NCI-H2107 treated with DMSO at 0.1 percent for 48 hours (cell line): ENCODE results near the gene C10orf90.
"Not testable (repeated sequence)": the region's sequence is repeated elsewhere in the genome, so short reads cannot be mapped to it uniquely, and the experiment has no call there.

Experiments used
- DNase-seq: peaks from one replicate; lab custom pipeline; 2025; ENCODE audit not compliant: unreplicated experiment; lab: John Stamatoyannopoulos, UW

The C10orf90 gene

DNA sequence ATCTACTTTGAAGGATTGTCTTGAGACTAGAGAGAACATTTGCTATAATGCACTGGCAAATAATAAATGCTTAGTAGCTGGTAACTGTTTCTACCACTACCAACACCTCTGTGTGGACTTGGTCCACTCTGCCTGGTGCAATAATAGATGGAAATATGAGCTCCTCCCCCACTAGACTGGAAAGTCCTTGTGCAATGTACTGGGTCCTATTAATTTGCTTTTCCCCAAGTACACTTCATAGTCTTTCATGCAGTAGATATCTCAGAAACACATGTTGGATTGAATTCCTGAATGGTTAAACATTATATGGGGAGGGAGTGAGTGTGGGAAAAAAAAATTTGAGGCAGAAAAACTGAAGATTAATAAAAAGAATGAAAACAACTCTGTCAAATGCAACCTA, 119.3 kb downstream of the C10orf90 start:
- DNase-seq: no peak

DNA sequence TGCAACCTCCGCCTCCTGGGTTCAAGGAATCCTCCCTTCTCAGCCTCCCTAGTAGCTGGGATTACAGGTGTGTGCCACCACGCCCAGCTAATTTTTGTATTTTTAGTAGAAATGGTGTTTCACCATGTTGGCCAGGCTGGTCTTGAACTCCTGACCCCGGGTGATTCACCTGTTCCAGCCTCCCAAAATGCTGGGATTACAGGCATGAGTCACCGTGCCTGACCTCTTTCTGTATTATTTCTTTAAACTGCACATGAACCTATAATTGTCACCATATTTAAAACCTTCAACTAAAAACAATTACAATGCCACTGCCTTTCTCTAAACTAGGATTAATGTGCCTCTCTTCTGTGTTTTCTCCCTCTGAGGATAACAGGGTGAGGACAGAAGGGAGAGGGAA, 119.9 kb downstream of the C10orf90 start:
- DNase-seq: not testable (repeated sequence)

DNA sequence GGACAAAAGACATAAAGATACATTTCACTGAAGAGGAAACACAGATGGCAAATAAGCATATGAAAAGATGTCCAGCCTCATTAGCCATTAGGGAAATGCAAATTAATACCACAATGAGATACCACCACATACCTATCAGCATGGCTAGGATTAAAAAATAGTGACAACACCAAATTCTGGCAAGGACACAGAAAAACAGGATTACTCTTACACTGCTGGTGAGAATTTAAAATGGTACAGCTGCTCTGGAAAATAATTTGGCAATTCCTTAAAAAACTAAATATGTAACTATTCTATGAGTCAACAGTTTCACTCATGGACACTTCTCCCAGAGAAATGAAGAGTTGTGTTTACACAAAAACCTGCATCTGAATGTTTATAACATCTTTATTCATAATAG, 121.1 kb downstream of the C10orf90 start:
- DNase-seq: no peak

DNA sequence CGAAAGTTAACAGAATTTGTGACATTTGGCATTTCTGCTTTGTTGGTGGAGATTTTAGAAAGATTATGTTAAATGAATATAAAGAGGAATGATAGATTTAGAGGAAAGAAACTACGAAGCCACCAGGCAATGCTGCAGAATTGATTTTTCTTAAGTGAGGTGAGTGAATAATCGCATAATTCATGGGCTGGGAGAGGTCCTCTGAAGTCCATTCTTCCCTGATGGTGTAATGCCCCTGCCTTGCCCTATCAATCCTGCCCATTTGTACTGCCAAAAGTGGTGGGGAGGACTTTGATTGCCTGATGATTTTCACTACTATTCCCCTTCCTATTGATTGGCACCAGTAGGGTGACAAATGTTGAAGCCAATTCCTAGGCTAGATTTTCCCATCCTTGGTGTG, 125.9 kb downstream of the C10orf90 start:
- DNase-seq: no peak

DNA sequence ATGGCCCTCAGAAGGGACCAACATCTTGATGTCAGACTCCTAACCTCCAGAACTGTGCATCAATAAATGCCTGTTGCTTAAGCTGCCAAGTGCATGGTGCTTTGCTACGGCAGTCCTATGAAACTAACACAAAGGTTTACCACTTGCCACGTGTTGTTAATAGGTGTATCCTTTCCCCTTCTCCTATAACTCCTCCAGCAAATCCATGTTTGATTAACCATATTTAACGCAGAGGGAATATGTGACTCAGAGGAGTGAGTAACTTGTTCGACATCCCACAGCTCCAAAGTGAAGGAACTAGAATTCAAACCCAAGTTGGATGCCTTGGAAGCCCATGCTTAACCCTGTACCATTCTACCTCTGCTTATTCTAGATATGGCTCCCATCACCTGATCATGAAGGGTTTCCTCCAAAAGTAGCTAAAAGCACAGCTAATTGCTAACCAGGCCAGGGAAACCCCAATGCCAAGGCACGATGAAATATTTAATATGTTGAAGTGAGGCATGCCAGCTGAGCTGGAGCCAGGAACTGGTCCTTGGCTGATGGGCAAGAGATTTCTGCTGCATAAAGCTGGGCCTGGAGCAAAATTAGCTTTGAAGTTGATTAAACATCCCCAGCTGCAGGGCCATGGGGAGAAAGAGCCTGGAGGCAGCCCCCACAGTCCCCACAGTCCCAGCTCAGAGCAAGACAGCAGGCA, 131.9 kb downstream of the C10orf90 start:
- DNase-seq: no peak

DNA sequence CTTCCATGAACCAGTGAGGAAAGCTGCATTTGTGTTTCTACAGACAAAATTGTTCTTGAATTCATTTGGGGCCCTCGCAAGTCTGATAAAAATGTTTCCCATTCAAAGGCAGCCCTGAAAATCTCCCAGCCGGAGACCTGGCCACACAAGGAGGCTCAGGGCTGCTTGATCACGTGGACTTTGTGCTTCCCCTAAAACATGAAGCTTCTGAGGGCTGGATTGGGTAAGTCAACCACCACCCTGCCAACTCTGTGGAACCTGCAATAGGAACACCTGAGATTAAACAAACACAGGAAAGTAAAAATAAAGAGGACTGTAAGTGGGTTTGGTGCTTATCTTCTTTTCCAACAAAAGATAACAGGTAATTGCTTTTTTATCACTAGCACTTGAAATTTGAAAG, 133.8 kb downstream of the C10orf90 start:
- no peak for DNase-seq

DNA sequence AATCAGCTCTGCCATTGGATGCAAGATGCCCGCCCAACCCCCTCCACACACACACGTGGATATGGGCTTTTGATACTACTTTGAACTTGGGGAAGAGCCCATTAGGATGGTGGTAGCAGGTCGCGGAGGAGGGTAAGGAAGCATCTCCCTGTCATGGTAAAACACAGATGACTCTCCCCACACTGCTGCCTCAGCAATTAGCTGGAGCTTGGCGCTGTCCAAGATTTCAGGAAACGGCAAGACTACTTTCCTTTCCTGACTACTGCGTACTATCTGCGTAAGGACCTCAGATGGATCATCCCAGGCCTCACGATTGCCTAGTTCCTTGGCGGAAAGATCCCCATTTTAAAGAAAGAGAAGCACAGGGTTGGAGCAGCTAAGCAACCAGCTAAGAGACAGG, 134.3 kb downstream of the C10orf90 start:
- no peak for DNase-seq

DNA sequence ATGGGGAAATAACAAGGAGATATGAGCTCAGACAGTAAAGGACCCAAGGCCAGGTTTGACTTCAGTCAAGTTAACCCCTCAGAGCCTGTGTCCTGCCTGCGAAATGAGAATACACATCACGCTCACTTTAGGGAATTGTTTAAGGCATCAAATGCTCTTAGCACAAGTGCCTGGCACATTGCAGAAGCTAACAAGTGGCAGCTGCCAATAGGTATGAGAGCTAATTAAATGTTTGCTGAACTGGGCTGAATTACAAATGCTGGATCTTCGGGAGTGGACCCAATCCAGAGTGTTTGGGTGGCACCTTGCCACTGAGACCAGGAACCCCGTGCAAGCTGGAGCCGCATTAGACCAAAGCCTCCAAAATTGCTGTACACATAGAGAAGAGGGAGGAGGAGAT, 136.8 kb downstream of the C10orf90 start:
- DNase-seq: no peak

DNA sequence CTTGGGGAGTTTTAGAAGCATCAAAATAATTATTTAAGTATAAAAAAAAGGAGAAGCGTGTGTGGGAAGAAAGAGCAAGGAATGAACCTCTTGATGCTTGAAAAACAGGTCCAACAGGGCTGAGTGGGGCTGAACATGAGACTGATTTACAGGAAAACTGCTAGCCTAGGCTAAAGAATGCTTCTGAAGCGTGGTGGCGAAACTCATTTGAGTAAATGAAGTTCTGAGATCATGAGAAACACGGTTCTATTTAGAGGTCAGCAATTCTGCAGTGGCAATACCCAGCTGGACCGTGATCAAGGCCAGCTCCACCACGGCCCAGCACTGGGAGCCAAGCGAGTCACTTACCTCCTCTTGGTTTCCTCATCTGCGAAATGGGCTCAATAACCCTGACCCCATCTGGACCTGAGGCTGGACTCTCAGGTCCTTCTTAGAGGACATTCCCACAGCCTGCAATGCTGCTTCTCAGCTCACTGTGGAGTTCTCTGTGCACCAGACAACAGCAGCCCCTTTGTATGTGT, 142.1 kb downstream of the C10orf90 start:
- DNase-seq: no peak

DNA sequence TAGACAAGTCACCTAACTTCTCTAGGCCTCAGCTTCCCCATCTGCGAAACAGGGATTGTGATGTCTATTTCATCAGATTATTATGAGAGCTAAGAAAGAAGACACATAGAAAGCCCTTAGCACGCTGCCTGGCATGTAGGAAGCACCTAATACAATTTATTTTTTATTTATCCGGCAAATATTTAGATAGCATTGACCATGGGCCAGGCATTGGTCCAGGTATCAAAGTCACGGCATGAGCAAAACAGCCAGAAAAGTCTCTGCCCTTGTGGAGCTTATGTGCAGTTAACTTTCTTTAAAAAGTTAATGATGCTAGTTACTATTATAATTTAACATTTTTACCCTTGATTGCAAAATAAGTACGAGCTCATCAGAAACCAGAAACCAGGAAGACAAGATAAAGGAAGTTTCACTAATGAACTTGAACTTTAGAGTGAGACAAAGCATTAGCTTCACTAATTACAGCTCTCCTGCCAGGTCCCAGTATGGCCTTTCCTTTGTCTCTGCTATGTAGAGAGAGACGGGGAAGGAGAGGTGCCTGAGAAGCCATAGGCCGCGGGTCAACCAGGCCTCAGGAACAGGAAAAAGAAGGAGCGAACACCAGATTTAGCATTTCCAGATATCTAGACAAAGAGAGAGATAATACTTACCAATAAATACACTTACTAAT, 142.7 kb downstream of the C10orf90 start:
- DNase-seq: no peak

DNA sequence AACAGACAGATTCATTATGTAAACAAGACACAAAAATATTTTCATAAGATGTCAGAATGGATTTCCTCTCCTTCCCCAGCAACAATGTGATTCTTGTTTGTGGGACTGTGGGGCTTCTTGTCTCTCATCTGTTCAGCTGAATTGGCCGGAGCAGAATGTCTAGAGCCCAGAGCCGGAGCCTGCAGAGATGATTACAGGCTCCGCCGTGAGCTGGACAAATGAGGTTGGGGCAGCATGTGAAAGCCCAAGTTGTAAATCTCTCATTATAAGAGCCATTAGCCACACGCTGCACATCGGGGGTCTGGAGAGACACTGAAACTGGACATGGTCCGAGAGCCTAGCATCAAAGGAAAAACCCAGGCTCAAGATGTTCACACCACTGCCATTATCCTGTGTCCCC, 145.2 kb downstream of the C10orf90 start:
- no peak for DNase-seq

DNA sequence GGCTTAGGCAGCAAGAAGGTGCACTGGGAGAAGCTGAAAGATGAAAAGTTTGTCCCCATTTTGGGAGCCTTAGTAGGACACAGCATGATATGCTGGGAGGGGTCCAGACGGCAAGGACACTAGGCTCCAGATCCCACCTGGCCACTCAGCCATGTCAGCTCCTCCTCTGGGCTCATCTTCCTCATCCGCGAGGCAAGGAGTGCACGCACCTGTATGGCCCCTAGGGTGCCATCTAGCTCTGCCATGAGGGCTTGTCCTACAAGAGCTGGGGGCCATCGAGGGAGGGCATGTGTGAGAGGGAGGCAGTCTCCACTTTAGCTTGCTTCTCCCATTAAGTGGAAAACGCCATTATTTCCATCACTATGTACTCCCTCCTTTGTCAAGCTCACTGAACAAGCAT, 146.0 kb downstream of the C10orf90 start:
- no peak for DNase-seq

DNA sequence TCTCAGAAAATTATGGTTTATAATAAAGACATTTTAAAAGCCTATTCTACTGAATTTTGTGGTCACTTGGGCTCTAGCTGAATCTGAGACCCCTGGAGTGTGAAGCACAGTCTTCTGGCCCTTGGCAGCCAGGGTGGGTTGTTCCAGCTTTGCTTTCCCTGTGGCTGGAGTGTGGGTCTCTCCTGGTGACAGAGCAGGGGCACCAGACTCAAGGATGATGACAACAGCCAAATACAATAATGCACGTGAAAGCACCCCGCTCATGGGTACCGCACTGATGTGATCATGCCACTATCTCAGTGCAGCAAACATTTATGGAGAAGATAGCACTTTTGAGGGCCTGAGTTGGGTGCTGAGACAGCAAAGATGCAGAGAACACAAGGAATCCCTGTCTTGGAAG, 147.4 kb downstream of the C10orf90 start:
- no peak for DNase-seq

DNA sequence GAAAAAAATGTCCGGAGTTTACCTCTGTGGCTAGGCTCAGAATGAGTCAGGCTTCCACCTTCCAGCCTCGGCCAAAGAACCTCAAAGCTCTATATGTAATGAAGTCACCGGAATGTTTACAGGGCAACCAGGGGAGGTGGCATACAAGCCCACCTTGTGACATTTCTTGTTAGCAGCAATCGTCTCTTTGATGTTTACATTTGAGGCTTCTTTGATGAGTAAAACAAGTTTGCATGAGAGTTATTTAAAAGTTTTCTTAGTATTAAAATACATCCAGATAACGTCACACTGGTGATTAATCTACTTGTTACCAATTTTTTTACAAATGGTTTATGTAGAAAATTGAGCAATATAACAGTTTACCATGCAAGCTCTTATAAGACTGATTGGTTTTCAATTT, 149.1 kb downstream of the C10orf90 start:
- no peak for DNase-seq

DNA sequence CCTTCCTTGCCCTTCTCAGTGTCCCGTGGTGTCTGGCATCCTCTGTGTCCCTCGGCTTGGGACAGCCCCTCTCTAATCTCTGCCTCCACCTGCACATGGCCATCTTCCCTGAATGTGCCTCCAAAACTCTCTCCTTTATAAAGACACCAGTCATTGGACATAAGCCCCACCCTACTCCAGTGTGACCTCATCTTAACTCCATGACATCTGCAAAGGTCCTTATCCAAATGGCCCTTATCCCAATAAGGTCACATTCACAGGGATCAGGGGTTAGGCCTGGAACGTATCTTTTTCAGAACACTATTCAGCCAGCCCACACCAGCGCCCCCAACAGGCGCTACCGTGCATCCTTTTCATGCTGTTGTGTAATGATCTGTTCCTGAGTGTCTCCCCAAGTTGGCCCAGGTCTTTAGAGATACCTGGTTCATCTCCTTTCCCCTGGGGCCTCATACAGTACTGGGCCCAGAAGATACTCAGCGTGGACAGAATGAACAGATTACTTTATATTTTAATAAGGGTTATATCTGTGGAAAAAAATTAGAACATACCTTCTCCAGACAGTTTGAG, 149.7 kb downstream of the C10orf90 start:
- no peak for DNase-seq

DNA sequence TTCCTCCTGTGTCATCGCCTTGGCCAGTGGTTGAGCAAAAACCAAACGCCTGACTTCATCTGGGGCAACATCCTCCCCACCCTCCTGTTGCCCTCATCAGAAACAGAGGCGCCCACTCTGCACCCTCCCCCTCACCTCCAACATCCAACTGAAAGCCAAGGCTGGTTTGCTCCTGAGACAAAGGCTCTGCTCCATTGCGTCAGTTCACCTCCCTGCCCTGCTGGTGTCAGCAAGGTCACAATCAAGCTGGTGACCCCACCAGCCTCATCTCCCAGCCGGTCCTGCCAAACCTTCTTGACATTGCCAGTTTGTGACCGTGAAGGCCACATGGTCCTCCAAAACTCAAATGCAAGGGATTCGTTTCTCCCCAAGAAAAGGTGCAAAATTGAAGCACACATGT, 150.5 kb downstream of the C10orf90 start:
- DNase-seq: no peak

DNA sequence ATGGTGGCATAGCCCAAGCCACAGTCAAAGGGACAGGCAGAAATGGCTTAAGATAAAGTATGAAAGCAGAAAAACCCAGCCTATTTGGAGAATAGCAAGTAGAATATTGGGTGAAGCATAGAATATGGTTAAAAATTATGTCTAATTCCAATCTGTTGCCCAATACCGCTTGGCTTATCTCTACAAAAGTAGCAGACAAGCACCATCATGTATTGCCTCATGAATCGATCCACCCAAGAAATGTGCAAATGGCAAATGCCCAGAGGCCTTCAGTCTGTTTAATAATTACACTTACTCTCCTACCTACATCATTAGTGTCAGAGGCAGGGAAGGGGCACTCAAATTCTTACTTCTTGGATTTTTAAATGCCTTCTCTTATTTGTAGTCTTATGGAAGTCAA, 151.3 kb downstream of the C10orf90 start:
- DNase-seq: no peak

DNA sequence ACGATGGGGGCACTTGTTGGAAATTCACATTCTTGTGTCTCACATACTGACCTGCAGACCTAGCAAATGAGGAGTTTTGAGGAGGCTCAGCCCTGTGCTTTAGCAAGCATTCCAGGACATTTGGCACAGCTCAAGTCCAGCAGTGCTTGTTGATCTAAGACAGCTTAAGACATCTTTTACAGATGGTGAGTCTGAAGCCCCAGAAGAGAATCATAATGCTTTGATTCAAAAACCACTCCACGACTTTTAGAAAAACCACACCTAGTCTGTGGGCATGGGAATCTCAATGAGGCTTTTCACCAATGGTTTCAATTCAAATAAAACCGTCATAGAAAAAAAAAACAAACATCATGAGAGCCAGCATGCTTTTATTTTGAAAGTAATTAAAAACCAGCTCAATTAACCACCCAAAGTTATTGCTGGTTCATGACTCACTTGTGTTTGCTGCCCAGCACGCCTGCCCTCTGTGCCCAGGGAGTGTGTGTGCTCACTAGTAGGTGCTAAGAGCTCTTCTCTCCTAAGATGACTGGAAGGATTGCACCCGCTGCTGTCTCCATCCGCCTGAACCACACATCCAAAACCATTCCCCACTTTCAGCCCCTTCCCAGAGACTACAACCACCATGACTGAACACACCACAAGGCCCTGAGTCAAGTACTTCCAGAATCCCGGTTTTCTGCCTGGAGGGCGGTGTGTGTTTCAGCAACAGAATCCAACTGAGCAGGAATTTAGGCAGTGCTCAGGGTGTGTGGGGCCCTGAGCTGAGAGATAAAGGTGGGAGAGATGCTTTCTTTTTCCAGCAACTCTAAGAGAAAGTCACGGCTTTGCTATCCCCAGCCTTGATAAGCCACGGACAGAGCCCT, 152.0 kb downstream of the C10orf90 start:
- DNase-seq: no peak

DNA sequence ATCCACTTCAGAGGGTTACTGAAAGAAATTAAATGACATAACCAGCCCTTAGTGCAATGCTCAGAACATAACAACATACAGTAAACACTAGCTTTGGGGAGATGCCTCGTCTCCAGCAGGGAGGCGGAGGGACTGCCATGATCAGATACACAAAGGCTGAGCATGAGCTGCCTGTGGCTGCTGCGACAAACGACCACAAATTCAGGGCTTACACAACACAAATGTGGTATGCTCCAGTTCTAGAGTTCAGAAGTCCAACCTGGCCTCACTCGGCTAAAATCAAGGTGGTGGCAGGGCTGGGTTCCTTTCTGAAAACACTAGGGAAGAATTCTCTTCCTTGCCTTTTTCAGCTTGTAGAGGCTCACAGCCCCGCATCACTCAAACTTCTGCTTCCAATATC, 154.0 kb downstream of the C10orf90 start:
- no peak for DNase-seq

DNA sequence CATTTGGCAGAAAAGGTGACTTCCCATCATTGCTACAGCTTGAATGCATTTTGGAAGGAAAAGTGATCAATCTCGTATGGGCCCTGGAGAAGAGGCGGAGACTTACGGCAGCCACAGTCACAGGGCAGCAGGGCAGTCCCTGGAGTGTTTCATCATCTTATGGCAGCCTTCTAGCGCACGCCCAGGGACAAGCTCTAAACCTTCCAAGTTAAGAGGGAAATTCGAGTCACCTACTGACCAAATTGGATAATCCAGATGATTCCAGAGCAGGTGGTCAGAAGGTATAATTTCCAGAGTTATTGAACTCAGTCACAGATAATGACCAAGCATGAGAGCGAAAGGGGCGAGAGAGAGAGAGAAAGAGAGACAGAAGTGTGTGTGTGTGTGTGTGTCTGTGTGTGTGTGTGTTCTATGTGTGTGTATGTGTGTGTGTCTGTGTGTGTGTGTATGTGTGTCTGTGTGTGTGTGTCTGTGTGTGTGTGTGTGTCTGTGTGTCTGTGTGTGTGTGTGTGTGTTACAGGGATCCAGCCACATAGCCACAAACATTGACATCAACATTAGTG, 158.5 kb downstream of the C10orf90 start:
- DNase-seq: no peak

DNA sequence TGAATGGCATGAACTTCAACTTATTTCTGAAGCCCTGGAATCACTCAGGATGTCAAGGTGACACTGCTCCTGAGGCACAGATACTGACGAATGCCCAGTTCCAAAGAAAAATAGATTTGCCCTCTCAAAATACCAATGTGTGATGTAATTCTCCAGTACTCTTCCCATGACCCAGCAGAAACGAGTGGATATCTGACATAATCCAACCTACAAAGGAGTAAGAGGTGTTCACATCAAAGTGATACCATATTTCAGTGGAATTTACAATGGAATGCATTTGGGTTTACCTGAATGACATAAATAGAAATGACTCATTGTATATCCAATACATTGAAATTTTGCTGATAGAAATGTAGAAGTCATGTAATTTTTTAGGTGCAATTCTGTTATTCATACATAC, 161.3 kb downstream of the C10orf90 start:
- DNase-seq: no peak
